ENCODE results near the gene CDH1. TPM values are rescaled to one million over a fixed set of nuclear protein-coding genes. Genes with fewer than 3 reads are reported as not detected.

The CDH1 gene
- total RNA-seq, 2 donors from 2014 or later: 118 to 123 TPM

- no peak for DNase-seq
- Histone ChIP-seq H3K4me1 (ENCODE audit: control insufficient read depth, insufficient read depth, low read length) (no peaks in the 10 kb centered on the region), H3K9me3 (ENCODE audit: control insufficient read depth, low read length) (no peaks in the 10 kb centered on the region), H3K27ac (ENCODE audit: low read depth, low read length) (no peak overlapping the region), H3K9ac (ENCODE audit: extremely low read depth, low read length, poor library complexity, severe bottlenecking) (no peak overlapping the region), H3K4me3 (ENCODE audit: low read length) (no peak overlapping the region), H3K36me3 (ENCODE audit: control insufficient read depth, insufficient read depth, low read length) (no peaks in the 10 kb centered on the region), H3K27me3 (ENCODE audit: control insufficient read depth, insufficient read depth, low read length, poor library complexity, severe bottlenecking) (no peaks in the 10 kb centered on the region)
- Mint-ChIP-seq H3K9me3 (no peaks in the 10 kb centered on the region), H3K27ac (no peak overlapping the region), H3K4me1 (peaks cover 20% of the 10 kb centered on the region), H3K4me3 (no peak overlapping the region), H3K36me3 (ENCODE audit: low read depth) (peaks cover 20% of the 10 kb centered on the region), H3K27me3 (ENCODE audit: insufficient read depth) (no peaks in the 10 kb centered on the region)
- TF ChIP-seq, protein P1, sequence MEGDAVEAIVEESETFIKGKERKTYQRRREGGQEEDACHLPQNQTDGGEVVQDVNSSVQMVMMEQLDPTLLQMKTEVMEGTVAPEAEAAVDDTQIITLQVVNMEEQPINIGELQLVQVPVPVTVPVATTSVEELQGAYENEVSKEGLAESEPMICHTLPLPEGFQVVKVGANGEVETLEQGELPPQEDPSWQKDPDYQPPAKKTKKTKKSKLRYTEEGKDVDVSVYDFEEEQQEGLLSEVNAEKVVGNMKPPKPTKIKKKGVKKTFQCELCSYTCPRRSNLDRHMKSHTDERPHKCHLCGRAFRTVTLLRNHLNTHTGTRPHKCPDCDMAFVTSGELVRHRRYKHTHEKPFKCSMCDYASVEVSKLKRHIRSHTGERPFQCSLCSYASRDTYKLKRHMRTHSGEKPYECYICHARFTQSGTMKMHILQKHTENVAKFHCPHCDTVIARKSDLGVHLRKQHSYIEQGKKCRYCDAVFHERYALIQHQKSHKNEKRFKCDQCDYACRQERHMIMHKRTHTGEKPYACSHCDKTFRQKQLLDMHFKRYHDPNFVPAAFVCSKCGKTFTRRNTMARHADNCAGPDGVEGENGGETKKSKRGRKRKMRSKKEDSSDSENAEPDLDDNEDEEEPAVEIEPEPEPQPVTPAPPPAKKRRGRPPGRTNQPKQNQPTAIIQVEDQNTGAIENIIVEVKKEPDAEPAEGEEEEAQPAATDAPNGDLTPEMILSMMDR (conservative IDR thresholded peaks at IDR 0.05): no peak
- WGBS, 2 experiments (ENCODE audit: insufficient coverage in 1 of 2, insufficient read length in 1 of 2): 88 to 93% methylated on average over 4 to 5 of the region's 5 CpGs
Measured at GRCh38 chr16:68784226-68784625, 47.1 kb downstream of the CDH1 start.

GRCh38 chr16:68784721-68785120 is 47.6 kb downstream of the CDH1 start:
- Histone ChIP-seq H3K9me3 (ENCODE audit: control insufficient read depth, low read length) (no peaks in the 10 kb centered on the region), H3K36me3 (ENCODE audit: control insufficient read depth, insufficient read depth, low read length) (no peaks in the 10 kb centered on the region), H3K27me3 (ENCODE audit: control insufficient read depth, insufficient read depth, low read length, poor library complexity, severe bottlenecking) (no peaks in the 10 kb centered on the region), H3K4me3 (ENCODE audit: low read length) (no peak overlapping the region), H3K4me1 (ENCODE audit: control insufficient read depth, insufficient read depth, low read length) (no peaks in the 10 kb centered on the region), H3K9ac (ENCODE audit: extremely low read depth, low read length, poor library complexity, severe bottlenecking) (no peak overlapping the region), H3K27ac (ENCODE audit: low read depth, low read length) (no peak overlapping the region)
- Mint-ChIP-seq H3K36me3 (ENCODE audit: low read depth) (peaks cover 22% of the 10 kb centered on the region), H3K9me3 (no peaks in the 10 kb centered on the region), H3K27me3 (ENCODE audit: insufficient read depth) (no peaks in the 10 kb centered on the region), H3K4me3 (no peak overlapping the region), H3K4me1 (peaks cover 15% of the 10 kb centered on the region), H3K27ac (no peak overlapping the region)
- WGBS, 2 experiments (ENCODE audit: insufficient coverage in 1 of 2, insufficient read length in 1 of 2): 92% methylated on average over 2 of the region's 2 CpGs; no CpG with 5 or more reads in 1 of the 2 experiments
- DNase-seq: no peak
- TF ChIP-seq, protein P1 (conservative IDR thresholded peaks at IDR 0.05): no peak

DNA sequence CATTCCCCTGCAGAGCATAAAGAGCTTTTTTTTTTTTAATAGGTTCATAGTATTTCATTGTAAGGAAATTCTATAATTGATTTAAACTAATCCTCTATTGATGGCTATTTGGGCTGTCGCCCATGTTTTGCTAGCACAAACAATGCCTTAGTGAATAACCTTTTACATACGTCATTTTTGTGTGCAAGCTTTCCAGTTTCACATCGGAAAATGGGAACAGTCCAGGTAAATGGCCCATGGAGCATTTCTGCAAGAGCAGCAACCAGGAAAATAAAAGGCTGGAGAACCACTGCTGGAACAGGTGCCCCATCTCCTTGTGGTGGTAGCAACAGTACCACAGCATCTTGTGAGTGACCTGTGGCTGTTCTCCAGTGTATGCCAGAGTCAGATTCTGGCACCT is 48.6 kb downstream of the CDH1 start:
- no peak overlapping the region for H3K27ac ChIP-seq (ENCODE audit: low read depth, low read length)
- 93 to 95% methylated on average over 3 of the region's 3 CpGs for WGBS, 2 experiments (ENCODE audit: insufficient coverage in 1 of 2, insufficient read length in 1 of 2)
- H3K36me3 Mint-ChIP-seq (ENCODE audit: low read depth): peaks cover 19% of the 10 kb centered on the region

More for the DNA sequence above, 48.6 kb downstream of the CDH1 start:
- Mint-ChIP-seq H3K4me1 (peaks cover 17% of the 10 kb centered on the region), H3K9me3 (no peaks in the 10 kb centered on the region), H3K27me3 (ENCODE audit: insufficient read depth) (no peaks in the 10 kb centered on the region), H3K4me3 (no peak overlapping the region), H3K27ac (no peak overlapping the region)
- Histone ChIP-seq H3K36me3 (ENCODE audit: control insufficient read depth, insufficient read depth, low read length) (no peaks in the 10 kb centered on the region), H3K9ac (ENCODE audit: extremely low read depth, low read length, poor library complexity, severe bottlenecking) (no peak overlapping the region), H3K4me1 (ENCODE audit: control insufficient read depth, insufficient read depth, low read length) (peaks cover 5% of the 10 kb centered on the region), H3K9me3 (ENCODE audit: control insufficient read depth, low read length) (no peaks in the 10 kb centered on the region), H3K4me3 (ENCODE audit: low read length) (no peak overlapping the region), H3K27me3 (ENCODE audit: control insufficient read depth, insufficient read depth, low read length, poor library complexity, severe bottlenecking) (no peaks in the 10 kb centered on the region)
- TF ChIP-seq, protein P1 (conservative IDR thresholded peaks at IDR 0.05): no peak
- DNase-seq: no peak

Data from endodermal cell (in vitro differentiated cells).